Trophoblast cell (in vitro differentiated cells and primary cell): ENCODE results near the gene TEX101.
"Not testable (repeated sequence)": the region's sequence is repeated elsewhere in the genome, so short reads cannot be mapped to it uniquely, and the experiment has no call there.

Experiments
- DNase-seq, 2 donors: peaks; one replicate each; pipeline ENCODE4 v3.0.0-alpha.2; 2016
- H2AFZ ChIP-seq: 2 replicates; pipeline ENCODE4 v1.6.1; 2013; ENCODE audit warnings: low read length, moderate library complexity, mild to moderate bottlenecking; ENCODE audit not compliant: insufficient read depth, poor library complexity
- H2AK5ac ChIP-seq: 2 replicates; pipeline ENCODE4 v1.6.1; 2013; ENCODE audit warnings: mild to moderate bottlenecking, low read length
- H2BK120ac ChIP-seq: 2 replicates; pipeline ENCODE4 v1.6.1; 2013; ENCODE audit warnings: low read length, mild to moderate bottlenecking, moderate library complexity; ENCODE audit not compliant: insufficient read depth, poor library complexity
- H2BK12ac ChIP-seq: 2 replicates; pipeline ENCODE4 v1.6.1; 2013; ENCODE audit warnings: mild to moderate bottlenecking, low read length, moderate library complexity
- H2BK5ac ChIP-seq: 2 replicates; pipeline ENCODE4 v1.6.1; 2013; ENCODE audit warnings: low read length, low read depth, moderate library complexity, mild to moderate bottlenecking; ENCODE audit not compliant: poor library complexity
- H3K14ac ChIP-seq: 2 replicates; pipeline ENCODE4 v1.6.1; 2013; ENCODE audit warnings: mild to moderate bottlenecking, low read length
- H3K18ac ChIP-seq: 2 replicates; pipeline ENCODE4 v1.6.1; 2013; ENCODE audit warnings: mild to moderate bottlenecking, low read length
- H3K23ac ChIP-seq: 2 replicates; pipeline ENCODE4 v1.6.1; 2013; ENCODE audit warnings: low read length
- H3K27ac ChIP-seq: 2 replicates; pipeline ENCODE4 v1.5.1; 2013; ENCODE audit warnings: low read depth, mild to moderate bottlenecking, inconsistent platforms, low read length, moderate library complexity
- H3K27me3 ChIP-seq: 2 replicates; pipeline ENCODE4 v1.6.1; 2013; ENCODE audit warnings: inconsistent platforms, mild to moderate bottlenecking, low read length, moderate library complexity; ENCODE audit not compliant: insufficient read depth
- H3K36me3 ChIP-seq, 2 experiments: 1 replicate in 1 of 2; 2 replicates in 1 of 2; pipeline ENCODE4 v1.6.1; 2013; ENCODE audit warnings: low read length in 2 of 2, mild to moderate bottlenecking in 2 of 2, moderate library complexity in 1 of 2; ENCODE audit not compliant: insufficient read depth in 2 of 2, control insufficient read depth in 1 of 2
- H3K4ac ChIP-seq: 2 replicates; pipeline ENCODE4 v1.6.1; 2013; ENCODE audit warnings: low read depth, mild to moderate bottlenecking, low read length, moderate library complexity
- H3K4me1 ChIP-seq, 2 experiments: 1 replicate in 1 of 2; 2 replicates in 1 of 2; pipeline ENCODE4 v1.6.1; 2013; ENCODE audit warnings: low read length in 2 of 2, mild to moderate bottlenecking in 2 of 2, moderate library complexity in 1 of 2; ENCODE audit not compliant: insufficient read depth in 2 of 2, control insufficient read depth in 1 of 2
- H3K4me2 ChIP-seq: 2 replicates; pipeline ENCODE4 v1.6.1; 2013; ENCODE audit warnings: inconsistent platforms, mild to moderate bottlenecking, low read length, moderate library complexity
- H3K4me3 ChIP-seq: 2 replicates; pipeline ENCODE4 v1.5.1; 2013; ENCODE audit warnings: mild to moderate bottlenecking, low read depth, low read length, inconsistent platforms
- H3K79me1 ChIP-seq: one replicate; pipeline ENCODE4 v1.6.1; 2013; ENCODE audit warnings: low read length
- H3K79me2 ChIP-seq: 2 replicates; pipeline ENCODE4 v1.6.1; 2013; ENCODE audit warnings: low read length, mild to moderate bottlenecking; ENCODE audit not compliant: control insufficient read depth, insufficient read depth, poor library complexity
- H3K9ac ChIP-seq: 2 replicates; pipeline ENCODE4 v1.6.1; 2013; ENCODE audit warnings: mild to moderate bottlenecking, low read length
- H3K9me3 ChIP-seq: 2 replicates; pipeline ENCODE4 v1.6.1; 2013; ENCODE audit warnings: low read depth, mild to moderate bottlenecking, control low read depth, inconsistent platforms, low read length; ENCODE audit not compliant: insufficient read depth
- H4K12ac ChIP-seq: 2 replicates; pipeline ENCODE4 v1.6.1; 2013; ENCODE audit warnings: low read depth, mild to moderate bottlenecking, low read length, moderate library complexity
- H4K8ac ChIP-seq: 2 replicates; pipeline ENCODE4 v1.6.1; 2013; ENCODE audit warnings: low read depth, mild to moderate bottlenecking, low read length, moderate library complexity
- H4K91ac ChIP-seq: one replicate; pipeline ENCODE4 v1.6.1; 2013; ENCODE audit warnings: low read depth, mild to moderate bottlenecking, low read length, moderate library complexity
- WGBS: extraction: QIAGEN DNeasy Blood & Tissue Kit; methylation state at CpG from one replicate; pipeline ENCODE4 v1.1.7; 2013; ENCODE audit warnings: missing lambda C conversion rate; ENCODE audit not compliant: insufficient read length, insufficient coverage; ENCODE audit errors: extremely low coverage; 5-methylcytosine and 5-hydroxymethylcytosine counted together

TEX101 gene

GRCh38 chr19:43435775-43436174 lies 21.1 kb downstream of the TEX101 start:
- Histone ChIP-seq H3K4me1 (no peaks in the 10 kb centered on the region), H3K79me2 (no peaks in the 10 kb centered on the region), H2BK5ac (no peak overlapping the region), H2BK120ac (no peak overlapping the region), H3K18ac (no peak overlapping the region), H3K4me2 (no peak overlapping the region), H4K12ac (no peak overlapping the region), H4K91ac (no peak overlapping the region), H3K14ac (no peak overlapping the region), H3K27me3 (no peaks in the 10 kb centered on the region), H3K9ac (no peak overlapping the region), H4K8ac (no peak overlapping the region), H3K27ac (no peak overlapping the region), H2BK12ac (no peak overlapping the region), H3K36me3 (no peaks in the 10 kb centered on the region), H3K79me1 (no peaks in the 10 kb centered on the region), H3K9me3 (peaks cover 2% of the 10 kb centered on the region), H3K4me3 (no peak overlapping the region), H2AK5ac (no peak overlapping the region), H3K23ac (no peak overlapping the region), H2AFZ (no peak overlapping the region), H3K4ac (no peak overlapping the region)
- DNase-seq, result no peak
- WGBS, result no CpG with 5 or more reads among the region's 3 CpGs

GRCh38 chr19:43437284-43437683 lies 22.6 kb downstream of the TEX101 start:
- not testable (repeated sequence) for H3K79me2 ChIP-seq, H3K23ac ChIP-seq, H2BK5ac ChIP-seq, H4K12ac ChIP-seq, DNase-seq, H2AK5ac ChIP-seq, H3K36me3 ChIP-seq, H3K27me3 ChIP-seq, H3K4me3 ChIP-seq, H2BK120ac ChIP-seq, H3K9ac ChIP-seq, H3K14ac ChIP-seq, H2BK12ac ChIP-seq, H3K27ac ChIP-seq, H3K79me1 ChIP-seq, H3K4me2 ChIP-seq, H2AFZ ChIP-seq, H3K18ac ChIP-seq, H4K91ac ChIP-seq, H3K4ac ChIP-seq, H3K4me1 ChIP-seq, H4K8ac ChIP-seq, H3K9me3 ChIP-seq
- WGBS, result no CpG with 5 or more reads among the region's 11 CpGs

- Histone ChIP-seq H3K23ac (no peak overlapping the region), H3K4me1 (no peaks in the 10 kb centered on the region), H3K79me1 (no peaks in the 10 kb centered on the region), H3K27ac (no peak overlapping the region), H3K9me3 (peaks cover 2% of the 10 kb centered on the region), H4K12ac (no peak overlapping the region), H2AFZ (no peak overlapping the region), H3K4me3 (no peak overlapping the region), H3K27me3 (no peaks in the 10 kb centered on the region), H2BK12ac (no peak overlapping the region), H3K14ac (no peak overlapping the region), H2BK5ac (no peak overlapping the region), H4K91ac (no peak overlapping the region), H2BK120ac (no peak overlapping the region), H3K18ac (no peak overlapping the region), H2AK5ac (no peak overlapping the region), H3K4me2 (no peak overlapping the region), H3K79me2 (no peaks in the 10 kb centered on the region), H3K4ac (no peak overlapping the region), H3K9ac (no peak overlapping the region), H4K8ac (no peak overlapping the region), H3K36me3 (no peaks in the 10 kb centered on the region)
- no peak for DNase-seq
- no CpG with 5 or more reads among the region's 6 CpGs for WGBS
These were observed 23.0 kb downstream of the TEX101 start for GRCh38 chr19:43437712-43438111.

GRCh38 chr19:43438291-43439031 lies 23.8 kb downstream of the TEX101 start:
- H3K4me3 ChIP-seq, result no peak overlapping the region
- H3K9me3 ChIP-seq, result peaks cover 2% of the 10 kb centered on the region
- H4K91ac ChIP-seq, result no peak overlapping the region
- WGBS, result no CpG with 5 or more reads among the region's 9 CpGs
- no peak overlapping the region for H2BK120ac ChIP-seq
- H3K4me2 ChIP-seq, result no peak overlapping the region
- H2BK12ac ChIP-seq, result no peak overlapping the region
- H3K9ac ChIP-seq, result no peak overlapping the region
- no peak overlapping the region for H3K4ac ChIP-seq
- no peaks in the 10 kb centered on the region for H3K27me3 ChIP-seq
- H3K4me1 ChIP-seq, result no peaks in the 10 kb centered on the region
- no peak overlapping the region for H3K18ac ChIP-seq
- H3K79me2 ChIP-seq, result no peaks in the 10 kb centered on the region
- H3K14ac ChIP-seq, result no peak overlapping the region
- H2BK5ac ChIP-seq, result no peak overlapping the region
- no peak overlapping the region for H3K23ac ChIP-seq
- H3K79me1 ChIP-seq, result no peaks in the 10 kb centered on the region
- DNase-seq, result peak; percentile 92 to 95
- no peaks in the 10 kb centered on the region for H3K36me3 ChIP-seq
- H2AK5ac ChIP-seq, result no peak overlapping the region
- H2AFZ ChIP-seq, result no peak overlapping the region
- H4K12ac ChIP-seq, result no peak overlapping the region
- no peak overlapping the region for H3K27ac ChIP-seq
- no peak overlapping the region for H4K8ac ChIP-seq
